ENCODE results near the gene ITCH.

- TF ChIP-seq POLR2A (IDR thresholded peaks at IDR 0.05) (peak in 1 of 2 donors; percentile 86), CTCF (IDR thresholded peaks at IDR 0.05) (no peak)
These were observed 153.4 kb downstream of the ITCH start, which contains the start of gene DYNLRB1 for GRCh38 chr20:34516247-34517113.
